Measurements from ENCODE around the gene TNMD.
A peak's percentile ranks its signal among the peaks of the same experiment; 100 is the strongest.

TNMD gene

GRCh38 chrX:100635040-100635439 is 50.3 kb downstream of the TNMD start:
- no peak overlapping the region for H3K4me3 ChIP-seq (replicated peaks; ENCODE audit: low read depth, low read length)
- no peaks in the 10 kb centered on the region for H3K36me3 ChIP-seq (ENCODE audit: control insufficient read depth, insufficient read depth, low read length)
- DNase-seq (ENCODE audit: extremely low read depth, insufficient read length): no peak
- H3K27me3 ChIP-seq (replicated peaks; ENCODE audit: control insufficient read depth, insufficient read depth, low read length): no peaks in the 10 kb centered on the region
- TF ChIP-seq CTCF (IDR thresholded peaks at IDR 0.05; ENCODE audit: insufficient read depth, low read length, poor library complexity, severe bottlenecking): no peak

GRCh38 chrX:100635989-100636320 is 51.2 kb downstream of the TNMD start:
- DNase-seq (ENCODE audit: extremely low read depth, insufficient read length): no peak
- H3K4me3 ChIP-seq (replicated peaks; ENCODE audit: low read depth, low read length): no peak overlapping the region
- no peaks in the 10 kb centered on the region for H3K36me3 ChIP-seq (ENCODE audit: control insufficient read depth, insufficient read depth, low read length)
- no peaks in the 10 kb centered on the region for H3K27me3 ChIP-seq (replicated peaks; ENCODE audit: control insufficient read depth, insufficient read depth, low read length)
- TF ChIP-seq CTCF (IDR thresholded peaks at IDR 0.05; ENCODE audit: insufficient read depth, low read length, poor library complexity, severe bottlenecking): no peak

- H3K36me3 ChIP-seq (ENCODE audit: control insufficient read depth, insufficient read depth, low read length): no peaks in the 10 kb centered on the region
- peak; percentile 44 for DNase-seq (ENCODE audit: extremely low read depth, insufficient read length)
- no peaks in the 10 kb centered on the region for H3K27me3 ChIP-seq (replicated peaks; ENCODE audit: control insufficient read depth, insufficient read depth, low read length)
- no peak within 1 kb of the TSS for H3K4me3 ChIP-seq (replicated peaks; ENCODE audit: low read depth, low read length)
- peak; percentile 44 for TF ChIP-seq CTCF (IDR thresholded peaks at IDR 0.05; ENCODE audit: insufficient read depth, low read length, poor library complexity, severe bottlenecking)
Observed at GRCh38 chrX:100636321-100636991, 51.7 kb downstream of the TNMD start, which contains the start of gene TSPAN6. Gene TSPAN6, minus strand, starts transcription at chrX:100636806. Its CDS starts 112 bp downstream, at chrX:100636694.

GRCh38 chrX:100642290-100642689 is 57.6 kb downstream of the TNMD start:
- no peak for TF ChIP-seq CTCF (IDR thresholded peaks at IDR 0.05; ENCODE audit: insufficient read depth, low read length, poor library complexity, severe bottlenecking)
- Histone ChIP-seq H3K4me3 (replicated peaks; ENCODE audit: low read depth, low read length) (no peak overlapping the region), H3K36me3 (ENCODE audit: control insufficient read depth, insufficient read depth, low read length) (no peaks in the 10 kb centered on the region), H3K27me3 (replicated peaks; ENCODE audit: control insufficient read depth, insufficient read depth, low read length) (no peaks in the 10 kb centered on the region; the same call in 1 of the 2 replicates)
- DNase-seq (ENCODE audit: extremely low read depth, insufficient read length): no peak

- DNase-seq (ENCODE audit: extremely low read depth, insufficient read length): no peak
- Histone ChIP-seq H3K27me3 (replicated peaks; ENCODE audit: control insufficient read depth, insufficient read depth, low read length) (no peaks in the 10 kb centered on the region; the same call in 1 of the 2 replicates), H3K36me3 (ENCODE audit: control insufficient read depth, insufficient read depth, low read length) (no peaks in the 10 kb centered on the region), H3K4me3 (replicated peaks; ENCODE audit: low read depth, low read length) (no peak overlapping the region)
- no peak for TF ChIP-seq CTCF (IDR thresholded peaks at IDR 0.05; ENCODE audit: insufficient read depth, low read length, poor library complexity, severe bottlenecking)
Observed at GRCh38 chrX:100643212-100643611, 58.5 kb downstream of the TNMD start.
